Measurements from ENCODE around the gene CCDC93.

The CCDC93 gene

DNA sequence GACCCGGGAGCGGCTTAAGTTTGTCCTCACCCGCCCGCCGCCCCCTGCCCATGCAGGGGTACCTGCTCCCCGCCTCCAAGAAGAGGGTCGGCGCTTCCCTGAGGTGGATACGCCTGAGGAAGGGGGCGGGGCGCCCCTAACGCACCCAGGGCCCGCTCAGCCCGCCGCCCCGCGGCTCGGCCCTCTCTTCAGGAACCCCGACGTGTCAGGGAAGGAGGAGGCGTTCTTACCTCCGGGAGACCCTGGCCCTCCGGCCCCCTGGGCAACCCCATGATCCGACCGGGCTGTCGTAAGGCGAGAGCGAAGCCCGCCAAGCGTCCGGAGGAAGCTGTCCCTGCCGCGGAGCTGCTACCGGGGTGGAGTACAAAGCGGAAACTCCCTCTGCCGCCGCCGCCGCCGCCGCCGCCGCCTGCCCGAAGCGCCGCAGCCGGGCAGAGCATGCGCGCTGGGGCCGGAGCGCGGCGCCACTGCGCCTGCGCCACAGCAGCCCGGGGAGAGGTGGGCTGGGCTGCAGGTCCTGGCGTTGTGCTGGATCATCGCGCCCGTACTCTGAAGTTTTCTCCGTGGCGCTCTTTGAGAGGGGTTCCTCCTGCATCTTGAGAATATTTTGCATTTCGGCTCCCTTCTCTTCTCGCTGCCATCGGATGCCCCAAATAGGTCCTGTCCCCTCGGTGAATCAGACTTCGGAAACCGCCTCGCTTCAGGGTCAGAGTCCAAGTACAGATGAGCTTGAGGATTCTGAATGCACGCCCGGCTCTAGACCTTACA lies at the start of gene CCDC93:
TSS of gene CCDC93 (minus strand) at position 347 of the 768 bp plus-strand sequence. CDS start at position 272, 75 bp downstream.
- peak; percentile 88 for DNase-seq

DNA sequence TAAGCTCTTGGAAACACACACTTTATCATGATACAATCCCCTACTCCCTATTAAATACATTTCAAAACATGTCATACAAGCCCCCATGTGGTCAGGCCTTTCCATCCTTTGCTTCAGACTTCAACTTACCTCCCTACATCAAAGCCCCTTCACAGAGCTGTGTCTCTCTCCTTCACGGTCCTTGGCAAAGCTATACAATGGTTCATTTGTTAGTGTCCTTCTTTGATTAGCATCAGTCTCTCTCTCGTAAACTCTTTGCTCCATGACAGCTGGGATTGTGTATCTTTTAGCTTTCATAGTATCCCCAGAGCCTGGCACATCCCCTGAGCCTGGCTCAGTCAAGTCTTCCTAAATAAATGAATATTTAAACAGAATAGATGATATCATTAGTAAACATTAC lies 48.8 kb upstream of the CCDC93 start:
- no peak for DNase-seq

DNA sequence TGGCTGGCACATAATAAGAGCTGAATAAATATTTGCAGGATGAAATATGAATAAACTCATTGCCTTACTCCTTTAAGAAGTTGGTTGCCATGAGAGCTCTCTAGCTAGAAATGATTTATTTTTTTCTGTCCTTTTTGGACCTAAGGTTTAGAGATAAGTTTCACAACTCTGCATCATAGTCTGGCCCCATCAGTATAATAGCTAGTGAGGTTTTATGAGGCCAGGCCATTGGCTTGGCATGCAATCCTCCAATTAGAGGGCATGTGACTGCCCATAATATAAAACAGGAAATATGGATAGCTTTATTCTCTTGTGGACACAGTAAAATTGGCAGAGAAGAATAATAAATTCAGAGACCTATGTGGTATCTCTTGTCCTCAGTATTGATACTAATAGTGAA lies 48.2 kb upstream of the CCDC93 start:
- no peak for DNase-seq

- peak; percentile 11 for DNase-seq
Observed at GRCh38 chr2:118061135-118061955, 47.5 kb upstream of the CCDC93 start.

DNA sequence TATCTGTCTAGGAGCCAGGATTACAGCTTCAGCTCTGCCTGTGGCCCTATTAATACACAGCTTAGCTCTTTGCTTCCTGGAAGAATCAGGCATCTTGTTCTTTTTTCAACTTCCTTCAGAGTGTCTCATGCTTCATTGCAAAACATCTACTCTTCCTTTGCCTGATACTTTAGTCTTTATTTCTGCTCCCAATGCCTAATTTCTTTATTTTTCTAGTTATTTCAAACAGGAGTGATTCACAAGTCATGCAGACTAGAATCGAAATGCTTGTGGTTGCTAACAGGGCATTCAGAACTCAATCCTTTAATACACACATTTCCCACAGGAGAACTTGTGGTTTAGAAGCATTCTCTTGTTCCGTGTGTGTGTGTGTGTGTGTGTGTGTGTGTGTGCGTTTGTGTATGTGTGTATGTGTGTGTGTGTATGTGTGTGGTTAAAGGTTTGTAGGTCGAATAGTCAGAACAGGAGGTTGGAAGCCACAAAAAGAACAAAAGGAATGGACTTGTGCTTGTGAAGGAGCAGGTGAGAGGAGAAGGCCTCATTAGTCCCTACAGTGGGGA lies 46.1 kb upstream of the CCDC93 start:
- no peak for DNase-seq

- no peak for DNase-seq
Observed at GRCh38 chr2:118058951-118059350, 45.1 kb upstream of the CCDC93 start.

- DNase-seq, result no peak
Observed at GRCh38 chr2:118056801-118057200, 42.9 kb upstream of the CCDC93 start.

- DNase-seq, result peak; percentile 6
Observed at GRCh38 chr2:118056165-118056534, 42.3 kb upstream of the CCDC93 start.

GRCh38 chr2:118055512-118056164 lies 41.8 kb upstream of the CCDC93 start:
- no peak for DNase-seq

- DNase-seq, result no peak
Observed at GRCh38 chr2:118054213-118055008, 40.5 kb upstream of the CCDC93 start.

DNA sequence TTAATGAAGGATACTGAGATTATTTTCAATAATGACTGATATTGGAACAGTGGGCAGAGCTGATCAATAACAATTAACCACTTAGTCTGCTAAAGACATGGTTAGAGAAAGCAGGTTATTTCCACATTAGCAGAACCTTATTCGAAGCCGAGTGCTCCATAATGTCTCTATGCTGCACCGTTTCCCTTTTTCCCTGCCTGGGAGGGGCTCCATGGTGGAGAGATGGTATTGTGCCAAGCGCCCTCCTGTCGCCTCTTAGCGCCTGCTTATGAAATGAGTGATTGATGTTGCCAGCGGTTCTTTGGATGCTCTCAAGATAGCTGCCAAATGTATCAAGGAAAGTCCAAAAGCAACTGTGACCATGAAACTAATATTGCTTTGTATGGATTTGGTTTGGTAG lies 39.8 kb upstream of the CCDC93 start:
- no peak for DNase-seq

DNA sequence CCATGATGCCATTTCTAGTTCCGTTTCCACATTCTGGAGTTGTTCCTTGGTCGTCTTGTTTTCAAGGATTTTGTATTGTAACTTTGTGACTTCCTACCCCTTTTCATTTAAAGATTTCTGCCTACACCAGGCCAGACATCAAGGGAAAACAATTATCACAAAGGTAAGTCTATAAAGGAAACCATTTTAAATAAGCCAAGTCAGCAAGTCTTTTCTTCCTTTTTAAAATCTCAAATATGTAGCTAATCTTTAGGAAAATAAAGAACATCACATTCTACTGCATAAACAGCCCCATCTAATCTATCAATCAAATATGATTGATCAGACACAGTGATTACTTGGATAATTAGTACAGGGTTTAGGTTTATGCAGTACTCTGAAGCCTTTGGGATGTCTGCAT lies 38.6 kb upstream of the CCDC93 start:
- DNase-seq, result no peak

GRCh38 chr2:118051826-118052358 lies 38.0 kb upstream of the CCDC93 start:
- no peak for DNase-seq

GRCh38 chr2:118050974-118051373 lies 37.1 kb upstream of the CCDC93 start:
- DNase-seq, result no peak

DNA sequence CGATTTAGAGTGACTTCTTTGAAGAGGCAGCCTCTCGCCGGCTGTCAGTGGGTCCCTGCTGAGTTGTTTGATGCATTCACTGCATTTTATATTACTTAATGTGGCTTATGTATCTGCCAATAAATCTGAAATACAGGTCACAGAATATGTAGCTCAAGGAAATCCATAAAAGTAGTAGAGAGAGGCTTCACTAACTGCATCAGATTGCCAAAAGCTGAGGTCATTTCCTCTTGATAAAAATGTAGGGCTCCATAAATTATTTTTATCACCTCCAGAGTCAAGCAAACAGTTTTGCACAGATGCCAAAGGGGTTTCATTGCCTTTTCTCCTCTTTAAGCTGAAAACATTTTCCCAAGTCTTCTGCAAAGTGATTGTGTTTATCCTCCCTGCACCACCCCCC lies 36.5 kb upstream of the CCDC93 start:
- no peak for DNase-seq

DNA sequence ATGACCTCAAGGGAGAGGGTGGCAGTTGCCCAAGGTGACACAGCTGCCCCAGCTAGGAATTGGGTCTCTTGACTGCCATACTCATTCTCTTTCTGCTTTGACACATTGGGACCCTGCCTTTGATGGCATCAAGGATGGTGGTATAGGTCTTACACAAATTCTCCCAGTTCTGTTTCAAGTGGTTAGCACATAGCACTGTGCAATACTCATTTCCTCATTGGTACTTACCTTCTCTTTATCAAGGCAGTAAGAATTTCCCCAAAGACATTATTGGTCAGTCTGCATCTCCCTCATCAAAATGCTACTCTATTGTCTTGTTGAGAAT lies 35.9 kb upstream of the CCDC93 start:
- no peak for DNase-seq

DNA sequence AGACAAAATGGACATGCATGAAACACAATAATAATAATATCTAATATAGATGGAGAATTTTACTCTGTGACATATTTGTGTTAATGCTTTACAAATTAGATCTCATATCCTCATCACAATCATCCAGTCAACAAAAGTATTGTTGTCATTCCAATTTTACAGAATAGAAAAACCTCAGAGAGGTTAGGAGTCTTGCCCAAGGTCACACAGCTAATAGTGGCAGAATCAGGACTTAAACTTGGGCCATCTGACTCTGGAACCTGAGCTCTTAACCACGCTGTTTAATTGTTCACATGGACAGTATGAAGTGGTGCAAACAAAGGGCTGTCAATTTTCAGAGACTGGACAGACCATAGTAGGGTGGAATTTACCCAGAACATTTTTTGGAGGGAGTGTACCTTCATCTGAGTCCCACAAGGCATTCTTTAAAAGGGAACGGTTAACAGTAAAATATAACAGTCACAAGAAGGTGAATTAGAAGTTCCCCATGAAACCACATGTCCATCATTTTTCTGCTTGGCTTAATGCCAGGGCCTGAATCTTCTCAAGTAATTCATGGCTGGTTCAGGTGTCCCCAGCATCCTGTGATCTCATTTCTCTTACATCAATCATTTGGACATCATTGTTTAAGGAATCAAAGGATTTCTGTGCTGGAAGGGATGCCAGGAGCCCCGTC lies 35.4 kb upstream of the CCDC93 start:
- no peak for DNase-seq

DNA sequence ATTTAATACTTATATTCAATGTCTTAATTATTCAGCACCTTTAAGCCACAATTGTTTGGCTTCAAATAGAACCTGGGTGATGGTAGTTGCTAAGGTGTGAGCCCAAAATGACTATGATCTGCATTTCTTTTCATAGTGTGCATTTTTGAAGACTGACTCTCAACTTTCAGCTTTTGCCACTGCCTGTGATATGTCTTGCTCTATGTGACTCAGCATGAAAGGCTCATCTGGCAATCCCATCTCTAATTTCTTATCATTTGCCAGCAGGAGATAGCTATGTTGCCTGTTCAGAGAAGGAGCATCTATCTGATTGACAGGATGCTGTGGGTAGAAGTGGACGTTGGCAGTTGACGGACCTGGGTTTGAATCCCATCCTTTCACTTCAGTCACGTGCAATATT lies 34.5 kb upstream of the CCDC93 start:
- DNase-seq, result no peak

DNA sequence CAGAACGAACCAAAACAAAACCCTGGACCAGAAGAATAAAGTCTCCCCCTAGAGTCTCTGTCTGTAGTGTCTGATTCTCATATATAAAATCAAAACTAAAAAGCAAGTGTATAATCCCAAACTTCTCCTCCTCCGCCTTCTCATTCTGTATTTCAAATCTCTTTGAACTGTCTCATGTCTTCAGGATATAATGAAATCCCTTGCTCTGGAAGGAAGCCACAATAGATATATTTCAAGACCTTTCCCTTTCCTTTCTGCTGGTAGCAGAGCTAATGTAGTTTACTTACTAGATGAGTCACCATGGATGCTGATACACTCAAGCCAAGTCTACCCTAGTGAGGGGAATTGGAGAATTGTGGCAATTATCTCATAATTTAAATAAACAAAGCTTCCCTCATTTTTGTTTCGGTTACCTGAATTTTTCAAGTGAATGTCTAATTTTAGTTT lies 33.5 kb upstream of the CCDC93 start:
- DNase-seq, result no peak

DNA sequence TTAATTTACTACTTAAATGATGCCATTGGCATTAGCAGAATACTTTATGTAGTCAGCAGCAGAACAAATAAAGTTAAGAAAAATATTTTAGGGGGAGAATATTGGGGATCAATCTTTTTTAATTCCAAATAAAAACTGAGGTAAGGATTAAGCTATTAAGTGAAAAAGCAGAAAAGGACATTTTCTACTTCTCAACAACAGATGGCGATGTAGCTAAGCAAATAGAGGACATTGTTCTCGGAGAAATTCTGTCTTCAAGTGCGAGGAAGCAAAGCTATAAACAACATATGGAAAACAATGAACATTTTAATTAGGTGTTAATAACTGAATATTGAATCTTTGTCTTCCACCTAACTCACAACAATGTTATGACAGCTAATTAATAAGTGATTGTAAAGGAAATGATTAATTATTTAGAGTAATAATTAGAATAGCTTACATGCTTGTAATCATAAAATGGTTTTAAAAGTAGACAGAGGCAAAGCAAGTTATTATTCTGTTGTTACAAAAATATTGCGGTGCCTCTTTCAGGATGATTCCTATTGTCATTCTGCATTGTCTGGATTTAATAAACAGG lies 32.9 kb upstream of the CCDC93 start:
- DNase-seq, result peak; percentile 38

DNA sequence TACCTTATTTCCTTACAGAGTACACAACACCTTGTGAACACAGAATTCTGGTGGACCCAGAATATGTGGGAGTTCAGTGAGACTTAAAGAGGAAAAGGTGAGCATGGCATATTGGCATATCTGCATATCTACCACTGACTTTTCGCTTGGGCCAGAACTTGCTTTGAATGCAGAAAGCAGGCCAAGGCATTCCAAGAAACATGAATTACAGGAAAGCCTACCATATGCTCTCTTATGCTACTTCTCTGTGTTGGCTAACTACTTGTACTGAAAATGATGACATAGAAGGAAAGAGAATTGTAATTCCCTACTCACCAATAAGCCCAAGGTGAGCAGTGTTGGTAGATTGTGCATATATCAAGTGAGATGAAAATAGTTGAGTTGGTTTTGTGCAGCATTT lies 31.4 kb upstream of the CCDC93 start:
- no peak for DNase-seq
